Activated T-helper 1 cell treated with Interleukin-2 at 50 U/mL for 16 hours (primary cell): Measurements from ENCODE around the gene SEBOX.

Experiments used
- DNase-seq: peaks from one replicate; pipeline ENCODE4 v3.0.0-alpha.2; 2020; ENCODE audit warnings: low read depth

Gene SEBOX

GRCh38 chr17:28394337-28395116 lies 29.5 kb upstream of the SEBOX start:
- no peak for DNase-seq

- DNase-seq = no peak
Measured at GRCh38 chr17:28392491-28392890, 27.5 kb upstream of the SEBOX start.

- DNase-seq = no peak
Measured at GRCh38 chr17:28391401-28391800, 26.4 kb upstream of the SEBOX start.

GRCh38 chr17:28390984-28391383 lies 26.0 kb upstream of the SEBOX start:
- no peak for DNase-seq

GRCh38 chr17:28390563-28390962 lies 25.6 kb upstream of the SEBOX start:
- no peak for DNase-seq

- no peak for DNase-seq
Measured at GRCh38 chr17:28390141-28390540, 25.1 kb upstream of the SEBOX start.

GRCh38 chr17:28388106-28388505 lies 23.1 kb upstream of the SEBOX start:
- no peak for DNase-seq

GRCh38 chr17:28386391-28386790 lies 21.4 kb upstream of the SEBOX start:
- DNase-seq = no peak

GRCh38 chr17:28385406-28385805 lies 20.4 kb upstream of the SEBOX start:
- no peak for DNase-seq

GRCh38 chr17:28385037-28385400 lies 20.0 kb upstream of the SEBOX start:
- DNase-seq = no peak

- peak; percentile 43 for DNase-seq
Measured at GRCh38 chr17:28384281-28385036, 19.5 kb upstream of the SEBOX start.

GRCh38 chr17:28381141-28381825 lies 16.3 kb upstream of the SEBOX start:
- DNase-seq = no peak

GRCh38 chr17:28379814-28380801 lies 15.1 kb upstream of the SEBOX start:
- no peak for DNase-seq

- DNase-seq = no peak
Measured at GRCh38 chr17:28372945-28373274, 7.9 kb upstream of the SEBOX start.

GRCh38 chr17:28372203-28372944 lies 7.4 kb upstream of the SEBOX start:
- DNase-seq = no peak

- DNase-seq = peak; percentile 70
Measured at GRCh38 chr17:28371245-28372202, 6.5 kb upstream of the SEBOX start, which contains the start of gene SARM1. Gene SARM1, plus strand, starts transcription at chr17:28371694. Its CDS starts 339 bp downstream, at chr17:28372033.

GRCh38 chr17:28370744-28371103 lies 5.7 kb upstream of the SEBOX start:
- DNase-seq = no peak

GRCh38 chr17:28370035-28370743 lies 5.2 kb upstream of the SEBOX start, which contains the start of gene VTN:
Gene VTN, minus strand, starts transcription at chr17:28370307. Its CDS starts 104 bp downstream, at chr17:28370203.
- no peak for DNase-seq

- no peak for DNase-seq
Measured at GRCh38 chr17:28369684-28370034, 4.7 kb upstream of the SEBOX start.
